DOHH2 (cell line): ENCODE results near the gene MTARC2.

Experiments used
- EZH2phosphoT487 ChIP-seq: fragments of 200-600 bp; sonication (generic); IDR thresholded peaks from 2 replicates; pipeline ENCODE4 v1.6.1; 2017; ENCODE audit warnings: borderline replicate concordance, mild to moderate bottlenecking, antibody characterized with exemption, low read length, moderate library complexity, mixed read lengths
- TF ChIP-seq, protein P1 (sequence below): fragments of 200-600 bp; sonication (generic); IDR thresholded peaks from one replicate; pipeline ENCODE4 v1.5.1; 2014; ENCODE audit warnings: antibody characterized with exemption, mild to moderate bottlenecking, low read depth, low read length; ENCODE audit not compliant: poor library complexity, severe bottlenecking

- TF ChIP-seq, protein P1, sequence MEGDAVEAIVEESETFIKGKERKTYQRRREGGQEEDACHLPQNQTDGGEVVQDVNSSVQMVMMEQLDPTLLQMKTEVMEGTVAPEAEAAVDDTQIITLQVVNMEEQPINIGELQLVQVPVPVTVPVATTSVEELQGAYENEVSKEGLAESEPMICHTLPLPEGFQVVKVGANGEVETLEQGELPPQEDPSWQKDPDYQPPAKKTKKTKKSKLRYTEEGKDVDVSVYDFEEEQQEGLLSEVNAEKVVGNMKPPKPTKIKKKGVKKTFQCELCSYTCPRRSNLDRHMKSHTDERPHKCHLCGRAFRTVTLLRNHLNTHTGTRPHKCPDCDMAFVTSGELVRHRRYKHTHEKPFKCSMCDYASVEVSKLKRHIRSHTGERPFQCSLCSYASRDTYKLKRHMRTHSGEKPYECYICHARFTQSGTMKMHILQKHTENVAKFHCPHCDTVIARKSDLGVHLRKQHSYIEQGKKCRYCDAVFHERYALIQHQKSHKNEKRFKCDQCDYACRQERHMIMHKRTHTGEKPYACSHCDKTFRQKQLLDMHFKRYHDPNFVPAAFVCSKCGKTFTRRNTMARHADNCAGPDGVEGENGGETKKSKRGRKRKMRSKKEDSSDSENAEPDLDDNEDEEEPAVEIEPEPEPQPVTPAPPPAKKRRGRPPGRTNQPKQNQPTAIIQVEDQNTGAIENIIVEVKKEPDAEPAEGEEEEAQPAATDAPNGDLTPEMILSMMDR: no peak
- no peak for TF ChIP-seq EZH2phosphoT487
Observed at GRCh38 chr1:220791956-220792355, 43.8 kb downstream of the MTARC2 start.
